NT2/D1 (cell line): Measurements from ENCODE around the gene GNAO1.

Experiments used
- YY1 ChIP-seq: IDR thresholded peaks from 2 replicates; pipeline ENCODE4 v1.6.1; 2011; ENCODE audit not compliant: insufficient read length, insufficient read depth
- ZNF274 ChIP-seq: IDR thresholded peaks from 2 replicates; pipeline ENCODE4 v1.6.1; 2011; ENCODE audit warnings: mild to moderate bottlenecking, low read depth, low read length

GRCh38 chr16:56288019-56288418, 96.7 kb downstream of the GNAO1 start:
- no peak for TF ChIP-seq ZNF274
- TF ChIP-seq YY1 = no peak
